Activated T-cell treated with anti-CD3 and anti-CD28 coated beads for 24 hours (primary cell): Measurements from ENCODE around the gene AMBP.

Experiments
- DNase-seq: peaks from one replicate; pipeline ENCODE4 v3.0.0-alpha.2; 2020; ENCODE audit warnings: low read depth

Gene AMBP

DNA sequence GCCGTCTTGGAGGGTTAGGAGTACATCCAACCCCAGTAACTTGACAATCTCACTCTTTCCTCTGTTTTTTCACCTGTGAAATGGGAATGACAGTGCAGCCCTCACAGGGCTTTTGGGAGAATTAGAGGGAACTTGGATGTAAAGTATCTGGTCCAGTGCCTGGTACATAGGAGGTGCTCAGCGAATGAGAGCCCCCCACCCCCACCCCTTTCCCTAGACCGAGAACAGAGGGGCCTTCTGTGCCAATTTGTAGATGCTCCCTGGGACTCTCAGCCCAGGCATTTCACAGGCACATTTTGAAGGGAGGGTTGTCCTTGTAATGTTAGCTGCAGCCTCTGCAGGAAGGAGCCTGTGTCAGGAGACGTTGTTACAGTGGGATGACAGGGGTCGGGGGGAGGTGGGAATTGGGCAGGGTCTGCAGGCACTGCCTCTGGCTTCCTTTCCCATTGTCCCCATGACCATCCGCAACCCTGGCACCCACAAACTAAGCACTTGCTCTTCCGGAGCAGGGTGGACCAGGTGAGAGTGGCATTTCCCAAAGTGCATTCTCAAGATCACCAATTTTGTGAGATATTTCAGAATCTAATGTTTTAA, 47.0 kb downstream of the AMBP start:
- no peak for DNase-seq

DNA sequence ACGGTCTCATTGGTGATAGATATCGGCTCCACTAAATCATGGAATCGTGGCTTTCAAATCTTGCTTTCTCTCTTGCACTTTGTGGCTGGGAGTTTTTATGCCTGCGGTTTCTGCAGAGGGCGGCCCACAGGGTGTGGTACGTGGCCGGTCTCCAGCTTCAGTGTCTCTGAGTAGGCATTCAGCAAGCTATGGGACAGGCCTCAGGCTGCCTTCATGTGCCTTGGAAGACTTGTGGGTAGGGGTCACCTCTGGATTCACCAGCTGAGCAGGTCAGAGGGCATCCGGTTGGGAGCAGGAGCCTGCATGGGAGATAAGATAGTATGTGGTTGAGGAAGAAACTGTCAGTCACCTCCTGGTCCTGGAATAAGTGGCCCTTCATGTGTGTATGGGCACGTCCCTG, 47.7 kb downstream of the AMBP start:
- no peak for DNase-seq

DNA sequence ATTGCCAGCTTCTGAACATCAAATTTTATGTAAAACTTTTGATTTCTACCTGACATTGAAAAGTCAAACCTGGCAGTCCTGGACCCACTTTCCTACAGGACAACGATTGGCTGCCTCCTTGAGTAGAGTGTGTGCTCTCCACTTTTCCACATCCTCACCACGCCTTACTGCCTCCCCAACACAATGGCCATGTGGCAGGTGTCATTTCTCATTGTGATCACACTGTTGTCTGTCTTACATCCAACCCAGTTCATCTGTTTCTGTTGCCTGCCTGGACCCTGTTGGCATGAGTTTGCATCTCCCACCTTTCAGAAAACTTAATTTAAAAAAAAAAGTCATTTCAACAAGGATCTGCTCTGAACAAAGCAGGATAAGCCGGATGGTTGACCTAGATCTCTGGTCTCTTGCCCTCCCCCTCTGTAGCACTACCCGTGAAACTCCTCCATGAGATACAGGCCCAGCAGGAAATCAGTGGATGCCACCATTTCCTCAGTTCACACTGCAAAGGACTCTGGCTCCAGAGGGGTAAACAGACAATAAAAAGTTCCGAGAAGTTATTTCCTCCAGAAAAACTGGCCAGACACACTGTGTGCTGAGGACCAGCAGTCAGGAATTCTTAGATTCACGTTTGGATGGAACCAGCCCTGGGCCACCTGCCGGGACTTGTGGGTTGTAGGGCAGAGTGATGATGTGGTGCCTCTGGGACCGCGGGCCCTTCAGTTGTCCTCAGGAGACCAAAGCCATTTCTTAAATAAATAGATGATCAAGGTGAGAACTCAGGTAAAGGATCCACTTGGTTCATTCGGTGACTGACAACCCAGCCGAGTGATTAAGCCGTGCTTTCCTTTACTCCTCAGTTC, 48.6 kb downstream of the AMBP start:
- DNase-seq: no peak

- DNase-seq: no peak
These were observed 49.5 kb downstream of the AMBP start for GRCh38 chr9:114028646-114029045.

DNA sequence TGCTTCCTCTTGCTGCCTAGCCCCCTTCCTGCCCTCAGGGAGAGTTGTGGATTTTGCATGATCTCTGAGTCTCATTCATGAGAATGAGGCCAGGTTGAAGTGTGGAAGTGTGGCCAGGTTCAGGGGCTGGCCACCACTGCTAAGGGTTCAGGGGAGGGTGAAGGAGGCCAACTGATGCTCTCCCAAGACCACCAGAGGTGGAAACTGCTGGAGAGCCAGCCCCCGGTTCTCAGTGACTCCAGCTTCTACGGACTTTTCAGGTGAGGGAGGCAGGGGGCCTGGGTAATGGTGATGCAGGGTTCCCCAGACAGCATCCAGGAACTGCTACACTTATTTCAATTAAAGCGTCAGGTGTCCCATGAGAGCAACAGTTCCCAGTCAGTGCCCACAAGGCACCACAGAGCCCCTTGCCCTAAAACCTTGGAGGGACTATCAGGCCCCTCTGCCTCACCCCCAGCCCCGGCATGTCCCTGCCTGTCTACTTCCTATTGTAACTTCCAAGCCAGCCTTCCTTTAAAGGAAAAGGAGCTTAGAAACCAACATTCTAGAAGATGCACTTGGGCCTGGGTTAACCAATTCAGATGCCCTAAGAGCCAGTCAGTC, 50.1 kb downstream of the AMBP start:
- no peak for DNase-seq

DNA sequence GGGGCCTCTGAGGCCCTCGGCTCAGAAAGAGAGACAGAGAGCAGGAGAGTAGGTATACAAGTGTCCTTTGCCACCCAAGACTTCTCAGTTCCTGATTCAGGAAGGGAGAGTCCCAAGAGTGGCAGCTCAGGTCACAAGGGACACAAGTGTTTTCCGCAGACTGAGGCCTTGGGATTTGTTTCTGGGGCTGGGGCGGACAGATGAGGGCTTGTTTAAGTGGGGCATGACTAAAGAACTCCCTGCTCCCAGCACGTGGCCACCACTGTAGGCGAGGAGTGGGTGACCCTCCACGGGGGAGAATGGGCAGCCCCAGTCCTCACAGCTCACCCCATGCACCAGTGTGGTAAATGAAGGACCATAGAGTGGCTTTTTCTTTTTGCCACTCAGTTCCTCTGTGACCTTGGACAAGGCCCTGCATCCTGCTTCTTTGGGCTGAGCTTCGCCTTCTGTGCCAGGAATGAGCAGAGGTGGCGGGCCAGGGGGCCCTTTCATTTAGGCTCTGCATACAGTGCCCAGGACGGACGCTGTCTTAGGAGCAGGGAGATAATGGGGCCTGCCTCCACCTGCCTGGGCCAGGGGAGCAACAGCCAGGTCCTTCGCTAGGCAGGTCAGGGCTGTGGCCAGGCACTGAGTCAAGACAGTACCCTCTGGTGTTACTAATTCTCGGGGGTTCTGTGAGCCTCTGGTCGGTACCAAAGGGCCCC, 50.8 kb downstream of the AMBP start:
- no peak for DNase-seq

DNA sequence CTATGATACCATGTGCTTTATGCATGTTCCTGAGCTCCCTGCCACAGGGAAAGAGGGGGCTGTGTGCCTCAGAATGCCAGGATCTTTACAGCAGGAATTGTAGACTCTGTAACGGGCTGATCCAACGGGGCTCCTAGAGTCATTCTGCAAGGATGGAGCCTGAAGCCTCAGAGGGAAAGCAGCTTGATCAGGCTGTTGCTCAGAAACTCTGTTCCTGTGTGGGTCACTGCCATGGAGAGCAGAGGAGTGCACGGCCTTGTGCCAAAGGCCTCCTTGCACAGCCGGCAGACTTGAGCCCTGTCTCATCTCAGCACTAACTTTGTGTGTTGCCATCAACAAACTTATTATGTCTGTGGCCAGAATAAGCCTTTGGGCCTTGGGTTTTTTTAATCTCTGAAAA, 51.8 kb downstream of the AMBP start:
- DNase-seq: no peak

GRCh38 chr9:114025760-114026159, 52.3 kb downstream of the AMBP start:
- DNase-seq: no peak

- DNase-seq: no peak
These were observed 52.8 kb downstream of the AMBP start for GRCh38 chr9:114025196-114025753.

DNA sequence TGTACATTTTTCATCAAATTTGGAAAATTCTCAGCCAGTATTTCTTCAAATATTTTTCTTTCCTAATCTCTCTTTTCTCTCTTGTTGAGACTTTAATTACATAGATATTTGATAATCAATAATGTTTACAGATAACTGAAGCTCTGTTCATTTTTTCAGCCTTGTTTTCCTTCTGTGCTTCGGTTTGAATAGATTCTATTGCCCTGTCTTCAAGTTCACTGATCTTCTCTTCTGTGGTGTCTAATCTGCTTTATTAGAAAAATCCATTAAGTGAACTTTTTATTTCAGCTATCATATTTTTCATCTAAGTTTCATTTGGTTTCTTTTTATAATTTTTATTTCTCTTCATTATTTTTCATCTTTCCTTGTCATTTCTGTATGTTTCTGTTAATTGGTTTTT, 54.1 kb downstream of the AMBP start:
- DNase-seq: no peak

DNA sequence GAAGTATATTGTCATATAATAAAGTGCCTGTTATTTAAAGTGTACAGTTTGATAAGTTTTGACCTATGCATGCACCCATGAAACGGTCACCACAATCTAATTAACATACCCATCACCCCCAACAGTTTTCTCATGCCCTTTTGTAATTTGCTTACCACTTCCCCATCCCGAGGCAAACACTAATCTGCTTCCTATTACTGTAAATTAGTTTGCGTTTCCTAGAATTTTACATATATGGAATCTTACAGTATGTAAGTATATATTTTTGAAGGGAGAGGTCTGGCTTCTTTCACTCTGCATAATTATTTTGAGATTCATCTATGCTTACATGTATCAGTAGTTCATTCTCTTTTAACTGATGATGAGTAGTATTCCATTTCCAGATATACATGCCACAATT, 56.5 kb downstream of the AMBP start:
- DNase-seq: no peak

DNA sequence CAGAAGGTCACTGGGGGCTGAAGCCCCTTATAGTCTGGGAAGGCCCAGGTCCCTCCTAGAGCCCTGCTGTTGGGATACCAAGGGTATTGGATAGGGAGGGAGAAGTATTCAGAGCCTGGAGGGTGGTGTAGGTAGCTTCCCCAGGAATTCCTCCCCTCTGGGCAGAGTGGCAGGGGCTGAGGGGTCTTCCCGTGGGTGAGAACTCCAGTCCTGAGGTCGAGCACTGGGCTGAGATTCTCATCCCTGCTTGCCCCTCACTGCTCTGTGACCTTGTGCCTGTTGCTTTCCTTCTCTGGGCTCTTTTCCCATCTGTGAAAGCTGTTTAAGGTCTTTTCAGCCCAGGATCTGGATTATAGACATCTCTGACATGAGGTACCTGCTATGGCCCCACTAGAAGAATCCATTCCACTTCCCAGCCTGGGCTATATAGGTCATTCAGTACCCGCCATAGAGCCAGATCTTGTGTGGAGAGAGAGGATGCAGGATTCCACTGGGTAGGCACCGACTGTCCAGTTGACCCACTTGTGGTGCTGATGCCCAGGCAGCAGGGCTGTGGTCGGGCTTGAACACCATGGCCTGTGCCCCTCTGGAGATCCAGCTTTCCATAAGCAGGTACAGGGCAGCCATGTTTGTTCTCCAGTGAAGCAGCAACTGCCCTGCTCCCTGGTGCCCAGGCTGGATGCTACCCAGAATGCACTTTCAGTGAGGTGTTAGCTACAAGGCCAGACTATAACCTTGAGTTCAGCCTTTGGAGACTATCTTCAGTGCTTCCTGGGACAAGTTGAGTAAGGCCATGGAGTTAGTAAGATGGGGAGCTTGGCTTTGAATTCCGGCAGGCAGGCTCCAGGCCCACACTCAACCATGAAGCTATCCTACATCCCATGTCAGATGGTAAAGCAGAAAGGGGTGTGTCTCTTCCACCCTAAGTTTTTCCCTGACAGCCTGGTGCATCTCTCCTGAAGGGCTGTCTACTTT, 60.1 kb downstream of the AMBP start:
- no peak for DNase-seq

GRCh38 chr9:114016629-114017423, 61.3 kb downstream of the AMBP start:
- DNase-seq: no peak

- DNase-seq: no peak
These were observed 62.0 kb downstream of the AMBP start for GRCh38 chr9:114016101-114016500.

GRCh38 chr9:114015607-114016006, 62.5 kb downstream of the AMBP start:
- no peak for DNase-seq

- DNase-seq: no peak
These were observed 64.1 kb downstream of the AMBP start for GRCh38 chr9:114014044-114014443.

GRCh38 chr9:114012126-114012525, 66.0 kb downstream of the AMBP start:
- DNase-seq: no peak

DNA sequence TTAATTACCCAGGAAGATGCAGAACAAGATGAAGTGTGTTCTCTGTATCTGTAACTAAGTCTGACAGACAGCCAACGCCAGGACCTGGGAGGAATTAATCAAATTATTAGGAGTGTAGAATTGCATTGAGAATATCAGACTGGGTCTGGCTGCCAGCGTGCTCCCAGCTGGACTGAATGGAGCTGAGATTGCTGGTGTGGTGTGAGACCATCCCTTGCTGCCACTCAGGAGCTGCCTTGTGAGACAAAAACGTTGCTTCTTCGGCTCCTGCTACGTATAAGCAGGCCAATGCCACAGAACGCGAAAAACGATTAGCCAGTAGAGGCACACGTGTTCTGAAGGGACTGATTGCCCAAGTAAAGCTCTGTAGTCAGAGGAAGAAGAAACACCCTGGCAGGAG, 66.8 kb downstream of the AMBP start:
- DNase-seq: no peak
